HuH-7.5 (cell line): Measurements from ENCODE around the gene KBTBD7.
"Not testable (repeated sequence)": the region's sequence is repeated elsewhere in the genome, so short reads cannot be mapped to it uniquely, and the experiment has no call there.

Experiments
- DNase-seq: peaks from one replicate; pipeline ENCODE4 v3.0.0; 2011; ENCODE audit warnings: low spot score

The KBTBD7 gene

DNA sequence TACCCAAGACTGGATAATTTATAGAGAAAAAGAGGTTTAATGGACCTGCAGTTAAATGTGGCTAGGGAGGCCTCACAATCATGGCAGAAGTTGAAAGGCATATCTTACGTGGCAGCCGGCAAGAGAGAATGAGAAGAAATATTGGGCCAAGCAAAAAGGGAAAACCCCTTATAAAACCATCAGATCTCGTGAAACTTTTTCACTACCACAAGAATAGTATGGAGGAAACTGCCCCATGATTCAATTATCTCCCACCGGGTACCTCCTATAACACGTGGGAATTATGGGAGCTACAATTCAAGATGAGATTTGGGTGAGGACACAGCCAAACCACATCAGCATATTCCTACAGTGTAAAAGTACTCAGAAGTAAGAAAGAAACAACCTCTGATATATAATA, 4.7 kb upstream of the KBTBD7 start:
- no peak for DNase-seq

DNA sequence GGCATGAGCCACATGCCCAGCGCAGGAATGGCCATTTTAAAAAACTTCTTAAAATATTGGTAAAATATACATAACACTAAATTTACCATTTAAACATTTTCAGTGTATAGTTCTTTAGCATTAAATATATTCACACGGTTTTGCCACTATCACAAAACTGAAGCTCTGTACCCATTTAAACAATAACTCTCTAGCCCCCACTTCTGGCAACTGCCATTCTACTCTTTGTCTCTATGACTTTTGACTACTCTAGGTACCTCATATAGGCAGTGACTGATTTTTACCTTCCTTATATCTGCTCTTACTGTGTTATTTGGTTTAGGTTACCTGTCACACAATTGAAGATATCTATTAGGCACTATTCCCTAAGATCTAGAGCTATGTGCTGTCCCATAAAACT, 2.3 kb upstream of the KBTBD7 start:
- DNase-seq: no peak

DNA sequence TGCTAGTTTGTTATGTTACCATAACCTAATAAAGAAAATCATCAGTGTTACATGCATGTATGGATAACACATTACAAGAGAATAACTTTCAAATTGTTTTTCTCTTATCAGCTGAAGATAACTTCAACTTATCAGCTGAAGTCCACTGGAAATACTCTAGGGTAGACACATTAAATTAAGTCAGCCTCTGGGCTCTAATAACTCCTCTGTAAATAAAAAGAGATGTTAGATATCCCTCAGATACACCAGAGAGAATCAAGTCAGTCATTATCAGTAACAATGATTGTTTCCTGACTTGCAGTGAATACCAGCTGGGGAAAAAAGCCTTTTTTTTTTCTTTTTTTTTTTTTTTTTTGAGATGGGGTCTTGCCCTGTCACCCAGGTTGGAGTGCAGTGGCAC, 1.6 kb upstream of the KBTBD7 start:
- DNase-seq: no peak

DNA sequence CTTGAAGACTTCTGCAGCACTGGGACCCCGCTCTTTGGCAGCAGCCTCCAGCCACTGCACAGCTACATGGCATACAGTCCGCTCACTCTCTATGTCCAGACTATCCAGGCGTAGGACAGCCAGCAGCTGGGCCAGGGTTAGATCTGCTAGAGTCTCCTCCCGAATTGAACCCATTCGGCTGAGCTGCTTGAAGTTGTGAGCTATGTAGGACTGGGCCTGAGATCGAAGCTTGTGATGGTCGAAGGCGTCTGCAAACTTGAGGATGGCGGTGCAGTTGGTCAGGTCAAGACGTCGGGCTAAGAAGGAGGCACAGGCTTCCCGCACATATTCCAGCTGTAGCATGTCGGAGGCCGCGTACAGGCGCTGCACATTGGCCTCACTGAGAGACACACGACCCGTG, 900 bp downstream of the KBTBD7 start:
- no peak for DNase-seq

DNA sequence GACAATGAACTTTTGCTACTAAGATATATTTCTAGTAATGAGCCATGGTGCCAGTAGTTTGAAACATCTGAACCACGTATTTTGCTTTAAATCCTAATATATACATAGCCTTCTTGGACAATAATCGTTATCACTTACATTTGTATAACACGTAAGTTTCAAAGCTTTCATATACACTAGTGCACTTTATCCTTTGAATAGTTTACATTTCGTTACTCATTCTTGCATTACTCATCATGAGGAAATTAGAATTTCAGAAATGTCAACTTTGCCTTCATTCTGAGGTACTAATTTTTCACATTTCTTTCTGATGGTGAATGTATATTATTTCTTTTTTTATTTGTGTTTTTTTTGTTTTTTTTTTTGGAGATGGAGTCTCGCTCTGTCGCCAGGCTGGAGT, 5.8 kb downstream of the KBTBD7 start:
- no peak for DNase-seq

DNA sequence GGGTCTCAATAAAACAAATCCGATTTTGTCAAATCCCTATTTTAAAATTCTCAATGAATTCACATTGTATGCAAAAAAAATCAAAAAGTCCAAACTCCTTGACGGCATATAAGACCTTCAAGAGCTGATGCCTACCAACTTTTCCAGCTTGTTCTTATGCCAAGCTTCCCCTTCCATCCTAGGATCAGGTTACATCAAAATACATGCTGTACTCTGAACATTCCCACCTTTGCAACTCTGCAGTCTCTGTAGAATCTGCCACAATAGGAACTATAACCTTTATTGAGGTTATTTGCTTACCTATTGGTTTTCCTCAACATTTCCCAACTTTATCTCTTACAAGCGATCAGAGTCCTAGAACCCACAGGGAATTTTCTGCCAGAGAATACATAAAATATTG, 7.9 kb downstream of the KBTBD7 start:
- no peak for DNase-seq

DNA sequence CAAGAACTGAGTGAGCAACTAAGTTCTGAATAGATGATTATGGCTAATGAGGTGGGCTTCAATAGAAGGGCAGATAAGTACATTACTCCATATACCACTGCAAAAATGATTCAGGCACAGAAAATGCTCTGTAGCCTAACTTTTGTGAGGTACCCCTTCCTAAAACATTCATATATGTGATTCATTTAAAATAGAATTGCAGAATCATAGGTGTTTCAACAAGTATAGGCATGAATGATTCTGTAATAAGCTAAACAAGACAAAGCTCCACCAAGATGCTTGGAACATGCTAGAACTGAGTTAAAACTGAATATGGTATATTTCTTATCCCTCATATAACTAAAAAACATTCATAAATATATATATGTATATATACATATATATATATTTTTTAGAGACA, 12.1 kb downstream of the KBTBD7 start:
- DNase-seq: no peak

DNA sequence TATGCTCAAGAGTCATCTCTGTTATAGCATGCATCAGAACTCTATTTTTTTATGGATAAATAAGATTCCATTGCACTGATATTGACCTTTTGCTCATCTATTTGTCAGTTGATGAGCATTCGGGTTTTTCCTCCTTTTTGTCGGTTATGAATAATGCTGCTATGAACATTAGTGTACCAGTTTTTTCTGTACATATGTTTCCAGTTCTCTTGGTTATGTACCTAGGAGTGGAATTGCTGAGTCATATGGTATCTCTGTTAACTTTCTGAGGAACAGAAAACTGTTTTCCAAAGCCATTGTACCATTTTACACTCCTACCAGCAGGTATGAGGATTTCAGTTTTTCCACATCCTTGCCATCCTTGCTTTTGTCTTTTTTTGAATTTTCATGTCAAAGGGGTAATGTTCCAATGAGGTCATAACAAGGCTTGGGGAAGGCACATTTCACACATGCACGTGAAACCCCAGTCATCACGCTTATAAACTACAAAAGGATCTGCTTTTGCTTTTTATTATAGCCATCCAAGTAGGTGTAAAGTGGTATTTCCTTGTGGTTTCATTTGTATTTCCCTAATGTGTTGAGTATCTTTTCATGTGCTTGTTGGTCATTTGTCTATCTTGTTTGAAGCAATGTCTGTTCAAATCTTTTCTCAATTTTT, 14.6 kb downstream of the KBTBD7 start:
- DNase-seq: no peak

DNA sequence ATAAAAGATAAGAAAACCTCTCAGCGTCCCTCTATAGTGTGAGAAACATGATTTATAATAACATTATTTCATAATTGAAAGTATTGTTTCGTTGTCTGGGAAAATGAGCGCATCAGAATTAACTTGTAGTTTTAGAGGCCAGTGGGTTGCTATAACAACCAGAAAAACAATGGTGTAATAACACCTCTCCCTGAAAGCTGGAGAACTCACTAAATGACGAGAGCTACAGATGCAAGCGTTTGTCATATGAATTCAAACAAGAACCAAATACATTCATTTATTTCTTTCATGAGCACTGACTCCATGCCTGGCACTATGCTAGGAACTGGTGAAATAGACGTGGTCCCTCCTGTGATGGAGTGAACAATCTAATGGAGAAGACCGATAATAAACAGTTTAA, 16.3 kb downstream of the KBTBD7 start:
- no peak for DNase-seq

DNA sequence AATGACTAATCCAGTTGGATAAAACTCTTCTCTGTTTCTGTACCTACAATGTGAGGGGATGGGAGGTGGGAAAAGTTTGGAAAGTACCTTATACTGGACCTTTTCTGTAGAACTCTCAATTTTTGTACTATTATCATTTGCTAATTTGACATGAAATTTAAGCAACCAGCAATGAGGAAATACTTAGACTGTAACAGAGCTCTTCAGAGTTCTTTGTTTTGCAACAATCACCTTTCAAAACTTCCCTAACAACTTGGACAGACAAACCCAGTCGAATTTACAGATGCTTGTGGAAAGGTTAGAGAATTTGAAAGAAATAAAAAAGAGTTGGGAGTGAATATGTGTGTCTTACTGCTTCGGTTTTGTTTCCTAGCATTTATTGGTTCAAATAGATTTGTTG, 16.8 kb downstream of the KBTBD7 start:
- no peak for DNase-seq

DNA sequence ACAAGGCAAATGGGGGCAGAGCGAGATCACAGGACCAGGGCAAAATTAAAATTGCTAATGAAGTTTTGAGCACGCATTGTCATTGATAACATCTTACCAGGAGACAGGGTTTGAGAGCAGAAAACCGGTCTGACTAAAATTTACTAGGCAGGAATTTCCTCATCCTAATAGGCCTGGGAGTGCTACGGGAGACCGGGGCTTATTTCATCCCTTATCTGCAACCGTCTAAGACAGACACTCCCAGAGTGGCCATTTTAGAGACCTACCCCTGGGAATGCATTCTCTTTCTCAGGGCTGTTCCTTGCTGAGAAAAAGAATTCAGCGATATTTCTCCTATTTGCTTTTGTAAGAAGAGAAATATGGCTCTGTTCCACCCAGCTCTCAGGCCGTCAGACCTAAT, 18.8 kb downstream of the KBTBD7 start:
- not testable (repeated sequence) for DNase-seq

DNA sequence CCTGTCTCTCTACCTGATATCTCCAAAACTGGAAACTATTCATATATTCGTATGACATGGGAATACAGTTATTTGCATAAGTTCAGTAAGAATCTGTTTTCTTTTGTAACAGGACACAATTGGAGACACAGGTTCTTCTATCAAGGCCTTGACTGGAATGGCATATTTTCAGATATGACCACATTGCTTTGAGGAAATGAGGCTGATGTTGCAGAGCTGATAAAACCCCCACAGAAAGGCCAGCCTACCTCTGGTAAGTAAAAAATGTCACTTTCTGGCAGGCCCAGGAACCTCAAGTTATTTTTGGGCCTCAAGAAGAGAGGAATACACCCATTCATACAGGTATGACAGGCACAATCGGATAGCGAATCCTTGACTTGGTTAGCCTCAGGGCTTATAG, 32.2 kb downstream of the KBTBD7 start:
- no peak for DNase-seq

DNA sequence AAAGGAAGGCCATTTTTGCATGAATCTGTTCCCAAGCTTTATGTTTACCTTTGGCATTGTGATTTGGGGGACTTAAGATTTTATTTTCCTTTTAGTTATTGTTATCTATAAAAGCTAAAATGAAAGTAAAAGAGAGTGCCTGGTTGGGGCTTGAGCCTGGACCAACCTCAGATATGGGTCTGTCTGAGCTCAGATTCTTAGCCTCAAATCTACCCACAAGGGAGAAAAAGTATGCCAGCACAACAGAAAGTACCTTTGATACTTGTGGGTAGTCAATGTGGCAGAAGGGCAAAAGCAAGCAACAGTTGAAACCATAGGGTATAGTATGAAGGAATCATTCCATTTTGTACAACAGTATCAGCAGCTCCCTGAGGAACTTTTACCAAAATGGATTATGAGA, 35.2 kb downstream of the KBTBD7 start:
- DNase-seq: no peak

DNA sequence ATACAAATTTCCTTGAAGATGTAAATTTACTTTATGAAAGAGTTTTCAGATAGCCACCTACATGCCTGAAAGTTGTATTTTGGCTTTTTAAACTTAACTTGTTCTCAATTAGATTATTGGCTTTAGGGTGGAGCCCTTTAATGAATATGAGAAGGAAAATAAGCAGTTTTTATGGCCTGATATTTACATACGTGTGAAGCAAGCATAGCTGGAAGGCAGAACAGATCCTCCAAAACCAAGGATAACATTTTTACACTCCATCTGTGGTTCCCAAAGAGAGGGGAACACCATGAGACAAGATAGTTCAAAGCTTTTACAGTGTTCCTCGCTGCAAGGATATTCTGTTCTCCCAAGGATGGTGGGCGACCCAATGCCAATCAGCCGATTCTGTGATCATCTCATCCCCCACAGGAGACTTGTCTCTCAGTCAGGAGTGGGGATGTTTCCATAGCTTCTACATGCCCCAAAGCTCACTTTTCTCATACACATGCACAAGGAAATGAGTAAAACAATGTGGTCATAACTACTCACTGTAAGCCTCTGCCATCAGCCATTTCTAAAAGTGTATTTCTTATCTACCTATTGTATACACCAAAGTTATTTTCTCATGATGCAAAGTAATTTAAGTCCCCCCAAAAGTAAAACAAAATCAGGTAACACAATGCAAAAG, 37.2 kb downstream of the KBTBD7 start:
- no peak for DNase-seq

DNA sequence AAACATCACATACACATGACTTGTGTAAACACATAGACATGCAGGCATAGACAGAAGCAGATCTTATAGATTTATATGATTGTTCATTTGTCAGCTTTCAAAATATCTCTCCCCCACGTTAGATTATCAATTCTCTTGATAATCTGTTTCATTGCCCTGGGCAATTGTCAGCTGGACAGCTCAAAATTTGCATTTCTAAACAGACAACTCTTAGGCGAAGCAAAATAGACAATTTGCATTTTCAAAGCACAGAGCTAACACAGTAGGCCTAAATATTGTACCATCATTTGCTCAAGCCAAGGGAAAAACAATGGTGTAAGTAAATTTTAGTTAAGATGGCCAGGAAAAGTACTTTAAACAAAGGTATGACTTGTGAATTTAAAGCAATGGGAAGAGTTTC, 37.7 kb downstream of the KBTBD7 start:
- no peak for DNase-seq

DNA sequence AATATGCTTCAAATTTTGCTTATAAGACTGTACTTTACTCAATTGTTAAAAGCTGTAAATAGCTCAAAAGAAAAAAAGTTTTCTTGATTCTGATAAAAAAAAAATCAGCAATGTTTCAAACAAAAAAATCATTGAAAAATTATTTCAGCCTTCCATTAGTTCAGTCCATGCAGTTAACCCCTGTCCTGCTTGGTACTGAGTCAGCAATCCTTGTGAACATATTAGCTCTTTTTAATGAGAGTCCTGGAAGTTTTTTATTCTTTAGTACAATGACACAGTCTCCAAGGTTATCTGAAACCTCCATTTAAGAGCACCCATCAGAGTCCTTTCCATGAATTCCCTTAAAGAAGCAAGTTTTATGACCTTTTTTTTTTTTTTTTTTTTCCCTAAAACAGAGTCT, 40.3 kb downstream of the KBTBD7 start:
- DNase-seq: no peak

DNA sequence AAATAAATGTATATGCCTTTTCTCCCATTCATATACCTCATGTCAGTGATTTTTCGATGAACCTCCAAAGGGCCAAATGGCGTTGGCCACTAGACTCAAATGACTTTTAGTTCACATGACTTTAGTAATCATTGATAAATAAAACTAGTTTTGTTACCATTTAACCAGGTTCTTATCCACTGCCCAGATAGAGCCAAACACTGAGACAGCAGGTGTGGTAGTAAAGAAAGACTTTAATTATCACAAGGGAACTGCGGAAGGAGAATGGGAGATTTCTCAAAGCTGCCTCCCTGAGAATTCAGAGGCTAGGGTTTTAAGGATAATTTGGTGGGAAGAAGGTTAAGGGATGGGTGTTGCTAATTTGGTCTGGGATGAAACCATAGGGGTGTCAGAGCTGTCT, 42.4 kb downstream of the KBTBD7 start:
- no peak for DNase-seq

DNA sequence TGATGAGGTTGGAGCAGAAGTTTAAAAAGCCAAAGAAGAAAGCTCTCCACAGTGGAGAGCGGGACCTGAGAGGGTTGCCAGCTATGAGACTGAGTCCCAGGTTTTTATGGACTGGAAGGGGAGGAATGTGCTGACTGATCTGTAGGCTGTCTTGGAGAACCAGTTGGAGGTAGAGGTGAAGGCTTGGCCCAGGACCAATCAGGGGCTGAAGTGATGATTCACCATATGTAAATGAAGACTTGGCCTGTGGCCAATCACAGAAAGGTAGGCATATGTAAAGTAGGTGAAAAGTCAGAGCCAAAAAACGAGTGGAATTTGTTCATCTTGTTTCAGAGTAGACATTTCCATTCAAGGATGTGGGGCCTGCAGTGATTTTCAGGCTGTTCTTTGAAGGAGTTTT, 44.3 kb downstream of the KBTBD7 start:
- DNase-seq: no peak

DNA sequence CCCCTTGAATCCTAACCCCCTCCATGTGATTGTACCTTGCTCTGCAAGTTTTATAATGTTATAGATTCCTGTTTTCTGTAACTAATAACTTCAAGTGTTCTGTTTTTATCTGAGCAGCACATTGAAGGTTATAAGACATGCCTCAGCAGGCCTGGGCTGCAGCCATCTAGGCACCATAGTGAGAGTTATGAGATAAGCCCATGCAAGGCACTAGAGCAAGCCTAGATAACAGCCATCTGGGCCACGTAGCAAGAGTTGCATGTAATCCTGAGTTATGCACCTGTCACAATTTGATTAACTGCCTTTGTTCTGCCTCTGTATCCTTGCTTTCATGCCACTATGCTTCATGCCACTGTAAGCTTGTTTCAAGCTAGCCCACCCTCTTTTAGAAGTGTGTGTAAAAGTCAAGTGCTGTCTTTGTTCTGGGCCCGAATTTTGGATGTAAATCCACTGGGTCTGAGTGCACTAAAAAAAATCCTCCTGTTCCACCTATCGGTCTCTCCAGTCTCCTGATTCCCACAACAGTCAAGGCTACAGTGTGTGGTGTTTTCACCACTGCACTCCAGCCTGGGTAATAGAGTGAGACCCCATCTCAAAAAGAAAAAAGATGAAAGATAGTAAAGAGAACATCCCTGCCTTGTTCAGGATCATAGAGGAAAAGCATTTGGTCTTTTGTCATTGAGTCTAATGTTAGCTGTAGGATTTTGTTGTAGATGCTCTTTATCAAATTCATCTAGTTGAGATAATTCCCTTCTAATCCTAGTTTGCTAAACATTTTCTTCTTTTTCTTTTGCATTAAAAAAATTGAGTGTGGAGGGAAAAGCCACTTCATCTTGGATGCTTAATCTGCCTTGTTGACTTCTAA, 45.7 kb downstream of the KBTBD7 start:
- no peak for DNase-seq

DNA sequence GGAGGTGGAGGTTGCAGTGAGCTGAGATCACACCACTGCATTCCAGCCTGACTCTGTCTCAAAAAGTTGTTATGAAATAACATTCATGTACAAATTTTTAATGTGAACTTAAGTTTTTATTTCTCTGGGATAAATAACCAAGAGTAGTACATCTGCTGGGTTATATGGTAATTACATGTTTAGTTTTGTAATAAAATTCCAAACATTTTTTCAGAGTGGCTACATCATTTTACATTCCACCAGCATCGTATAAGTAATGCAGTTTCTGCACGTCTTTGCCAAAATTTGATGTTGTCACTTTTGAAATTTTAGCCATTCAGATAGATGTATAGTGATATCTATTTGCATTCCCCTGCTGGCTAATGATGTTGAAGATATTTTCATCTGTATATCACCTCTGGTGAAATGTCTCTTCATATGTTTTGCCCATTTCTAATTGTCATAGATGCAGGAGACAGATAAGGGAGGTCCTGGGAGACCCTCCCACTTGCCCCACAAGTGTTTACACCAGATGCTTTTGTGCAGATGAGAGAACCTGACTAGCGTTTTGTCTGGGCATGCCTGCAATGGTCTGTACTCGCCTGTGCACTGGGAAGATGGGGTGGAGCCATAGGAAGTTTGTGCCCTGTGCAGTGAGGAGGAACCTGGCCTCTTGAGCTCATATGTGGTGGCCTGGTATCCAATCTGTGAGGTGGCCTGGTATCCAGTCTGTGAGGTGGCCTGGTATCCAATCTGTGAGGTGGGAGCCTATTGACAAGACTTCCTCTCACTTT, 49.0 kb downstream of the KBTBD7 start:
- no peak for DNase-seq

DNA sequence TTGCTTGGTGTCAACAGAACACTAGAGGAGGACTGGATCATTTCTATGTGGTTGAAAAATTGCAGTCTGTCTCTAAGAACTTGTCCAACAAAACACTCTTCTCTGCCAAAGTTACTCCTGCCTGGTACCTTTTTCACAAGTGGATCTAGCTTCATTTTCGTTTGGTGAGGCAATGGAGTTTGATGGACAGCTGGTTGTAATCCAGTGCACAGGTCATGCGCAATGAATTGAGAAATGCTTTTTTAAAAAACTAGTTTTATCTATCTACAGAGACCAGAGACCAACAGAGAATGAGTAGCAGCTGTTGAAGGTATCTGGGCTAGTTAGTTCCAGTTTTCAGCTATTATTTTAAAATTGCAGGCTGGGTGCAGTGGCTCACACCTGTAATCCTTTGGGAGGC, 49.8 kb downstream of the KBTBD7 start:
- no peak for DNase-seq
